GM23338 (cell line): ENCODE data around the gene GCH1. TPM values are rescaled to one million over a fixed set of nuclear protein-coding genes. Genes with fewer than 3 reads are reported as not detected.

Experiments used
- ATAC-seq: fragments of 200-7000 bp; cut with Tn5 transposase; 3 replicates; pipeline ENCODE4 v1.9.1; 2020
- DNase-seq: peaks from one replicate; pipeline ENCODE4 v3.0.0-alpha.2; 2015; ENCODE audit warnings: low spot score
- H2AFZ ChIP-seq: fragments of 200-600 bp; sonication (generic); 2 replicates; pipeline ENCODE4 v1.8.0; 2016; ENCODE audit warnings: antibody characterized with exemption, mild to moderate bottlenecking, moderate library complexity
- H3F3A ChIP-seq: fragments of 200-600 bp; sonication (generic); replicated peaks from 2 replicates; pipeline ENCODE4 v1.8.0; 2017; ENCODE audit warnings: antibody characterized with exemption, mixed run types, low read depth
- H3K27ac ChIP-seq: fragments of 200-600 bp; sonication (generic); 2 replicates; pipeline ENCODE4 v1.6.1; 2016; ENCODE audit warnings: low read depth
- H3K27me3 ChIP-seq: fragments of 200-600 bp; sonication (generic); 2 replicates; pipeline ENCODE4 v1.8.0; 2016; ENCODE audit warnings: mild to moderate bottlenecking, mixed run types, moderate library complexity; ENCODE audit not compliant: insufficient read depth
- H3K36me3 ChIP-seq: fragments of 200-600 bp; sonication (generic); 2 replicates; pipeline ENCODE4 v1.8.0; 2016; ENCODE audit warnings: mild to moderate bottlenecking; ENCODE audit not compliant: insufficient read depth
- H3K4me1 ChIP-seq: fragments of 200-600 bp; sonication (generic); 2 replicates; pipeline ENCODE4 v1.8.0; 2016; ENCODE audit warnings: mild to moderate bottlenecking, moderate library complexity; ENCODE audit not compliant: insufficient read depth
- H3K4me2 ChIP-seq: fragments of 200-600 bp; sonication (generic); 2 replicates; pipeline ENCODE4 v1.7.1; 2017; ENCODE audit warnings: mixed run types
- H3K4me3 ChIP-seq: fragments of 200-600 bp; sonication (generic); 2 replicates; pipeline ENCODE4 v1.6.1; 2016; ENCODE audit warnings: mixed run types
- H3K79me2 ChIP-seq: fragments of 200-600 bp; sonication (generic); replicated peaks from 2 replicates; pipeline ENCODE4 v1.8.0; 2017; ENCODE audit warnings: mild to moderate bottlenecking; ENCODE audit not compliant: insufficient read depth
- H3K9me2 ChIP-seq: fragments of 200-600 bp; sonication (generic); 2 replicates; pipeline ENCODE4 v1.8.0; 2017; ENCODE audit not compliant: insufficient read depth
- H4K20me1 ChIP-seq: fragments of 200-600 bp; sonication (generic); replicated peaks from 2 replicates; pipeline ENCODE4 v1.8.0; 2017; ENCODE audit warnings: mild to moderate bottlenecking; ENCODE audit not compliant: insufficient read depth
- H3K27ac Mint-ChIP-seq: 2 replicates; pipeline ENCODE4 v1.8.0; 2020; ENCODE audit warnings: inconsistent platforms, mild to moderate bottlenecking, moderate library complexity, mixed read lengths
- H3K27me3 Mint-ChIP-seq: 3 replicates; pipeline ENCODE4 v1.8.0; 2022; ENCODE audit warnings: low read depth, mild to moderate bottlenecking, moderate library complexity, mixed read lengths, inconsistent platforms; ENCODE audit not compliant: insufficient read depth, poor library complexity
- H3K36me3 Mint-ChIP-seq: 3 replicates; pipeline ENCODE4 v1.8.0; 2021; ENCODE audit warnings: low read depth, mild to moderate bottlenecking, inconsistent platforms, moderate library complexity, mixed read lengths
- H3K4me1 Mint-ChIP-seq: 3 replicates; pipeline ENCODE4 v1.8.0; 2020; ENCODE audit warnings: mild to moderate bottlenecking, inconsistent platforms, mixed read lengths
- H3K4me3 Mint-ChIP-seq: 3 replicates; pipeline ENCODE4 v1.8.0; 2021; ENCODE audit warnings: moderate library complexity, mild to moderate bottlenecking, inconsistent platforms, mixed read lengths
- H3K9me3 Mint-ChIP-seq: 3 replicates; pipeline ENCODE4 v1.8.0; 2020; ENCODE audit warnings: moderate library complexity, mild to moderate bottlenecking, inconsistent platforms, mixed read lengths
- CREB1 ChIP-seq: fragments of 250-450 bp; sonication (Bioruptor Pico); IDR thresholded peaks from 2 replicates; pipeline ENCODE4 v1.5.0; 2020; ENCODE audit warnings: low read depth, mild to moderate bottlenecking, moderate library complexity
- EZH2 ChIP-seq: fragments of 200-600 bp; sonication (generic); IDR thresholded peaks from one replicate; pipeline ENCODE4 v1.8.0; 2017; ENCODE audit warnings: antibody characterized with exemption, mild to moderate bottlenecking, low read depth; ENCODE audit not compliant: unreplicated experiment
- NANOG ChIP-seq: IDR thresholded peaks from 2 replicates; pipeline ENCODE4 v1.6.1; 2016; ENCODE audit warnings: antibody characterized with exemption, borderline replicate concordance
- STAT1 ChIP-seq: IDR thresholded peaks from one replicate; pipeline ENCODE4 v1.6.1; 2016; ENCODE audit warnings: antibody characterized with exemption; ENCODE audit not compliant: unreplicated experiment
- ZNF331 ChIP-seq: fragments of 250-450 bp; sonication (Bioruptor Pico); IDR thresholded peaks from 2 replicates; pipeline ENCODE4 v1.5.0; 2020; ENCODE audit warnings: low read depth, mild to moderate bottlenecking, moderate library complexity
- polyA plus RNA-seq: library from polyadenylated mRNA; unstranded; fragments of >200 nt; fragmentation: Nextera tagmentation; extraction: Ambion mirVana; gene quantifications from 2 replicates; pipeline ENCODE4 v1.2.1, GENCODE V29; 2016
- total RNA-seq: library from RNA; depleted of rRNA; stranded (reverse); fragments of >200 nt; shearing (Covaris generic); gene quantifications from 2 replicates; pipeline ENCODE4 v1.2.3, GENCODE V29; 2014
- TF ChIP-seq, protein P1 (sequence below): fragments of 250-450 bp; sonication (Bioruptor Pico); IDR thresholded peaks from 2 replicates; pipeline ENCODE4 v1.5.0; 2020; ENCODE audit warnings: mild to moderate bottlenecking, moderate library complexity

Gene GCH1
- total and polyA plus RNA-seq, 2 experiments from 2014 or later: 8.7 to 15.0 TPM

GRCh38 chr14:54902143-54902520 is 494 bp downstream of the GCH1 start:
- peaks cover 7% of the 10 kb centered on the region for H3K4me1 ChIP-seq
- TF ChIP-seq CREB1 (CRISPR knock-in tag): 0 out of 2 replicates have a peak, but pooled peaks have one; percentile 19
- TF ChIP-seq, protein P1, sequence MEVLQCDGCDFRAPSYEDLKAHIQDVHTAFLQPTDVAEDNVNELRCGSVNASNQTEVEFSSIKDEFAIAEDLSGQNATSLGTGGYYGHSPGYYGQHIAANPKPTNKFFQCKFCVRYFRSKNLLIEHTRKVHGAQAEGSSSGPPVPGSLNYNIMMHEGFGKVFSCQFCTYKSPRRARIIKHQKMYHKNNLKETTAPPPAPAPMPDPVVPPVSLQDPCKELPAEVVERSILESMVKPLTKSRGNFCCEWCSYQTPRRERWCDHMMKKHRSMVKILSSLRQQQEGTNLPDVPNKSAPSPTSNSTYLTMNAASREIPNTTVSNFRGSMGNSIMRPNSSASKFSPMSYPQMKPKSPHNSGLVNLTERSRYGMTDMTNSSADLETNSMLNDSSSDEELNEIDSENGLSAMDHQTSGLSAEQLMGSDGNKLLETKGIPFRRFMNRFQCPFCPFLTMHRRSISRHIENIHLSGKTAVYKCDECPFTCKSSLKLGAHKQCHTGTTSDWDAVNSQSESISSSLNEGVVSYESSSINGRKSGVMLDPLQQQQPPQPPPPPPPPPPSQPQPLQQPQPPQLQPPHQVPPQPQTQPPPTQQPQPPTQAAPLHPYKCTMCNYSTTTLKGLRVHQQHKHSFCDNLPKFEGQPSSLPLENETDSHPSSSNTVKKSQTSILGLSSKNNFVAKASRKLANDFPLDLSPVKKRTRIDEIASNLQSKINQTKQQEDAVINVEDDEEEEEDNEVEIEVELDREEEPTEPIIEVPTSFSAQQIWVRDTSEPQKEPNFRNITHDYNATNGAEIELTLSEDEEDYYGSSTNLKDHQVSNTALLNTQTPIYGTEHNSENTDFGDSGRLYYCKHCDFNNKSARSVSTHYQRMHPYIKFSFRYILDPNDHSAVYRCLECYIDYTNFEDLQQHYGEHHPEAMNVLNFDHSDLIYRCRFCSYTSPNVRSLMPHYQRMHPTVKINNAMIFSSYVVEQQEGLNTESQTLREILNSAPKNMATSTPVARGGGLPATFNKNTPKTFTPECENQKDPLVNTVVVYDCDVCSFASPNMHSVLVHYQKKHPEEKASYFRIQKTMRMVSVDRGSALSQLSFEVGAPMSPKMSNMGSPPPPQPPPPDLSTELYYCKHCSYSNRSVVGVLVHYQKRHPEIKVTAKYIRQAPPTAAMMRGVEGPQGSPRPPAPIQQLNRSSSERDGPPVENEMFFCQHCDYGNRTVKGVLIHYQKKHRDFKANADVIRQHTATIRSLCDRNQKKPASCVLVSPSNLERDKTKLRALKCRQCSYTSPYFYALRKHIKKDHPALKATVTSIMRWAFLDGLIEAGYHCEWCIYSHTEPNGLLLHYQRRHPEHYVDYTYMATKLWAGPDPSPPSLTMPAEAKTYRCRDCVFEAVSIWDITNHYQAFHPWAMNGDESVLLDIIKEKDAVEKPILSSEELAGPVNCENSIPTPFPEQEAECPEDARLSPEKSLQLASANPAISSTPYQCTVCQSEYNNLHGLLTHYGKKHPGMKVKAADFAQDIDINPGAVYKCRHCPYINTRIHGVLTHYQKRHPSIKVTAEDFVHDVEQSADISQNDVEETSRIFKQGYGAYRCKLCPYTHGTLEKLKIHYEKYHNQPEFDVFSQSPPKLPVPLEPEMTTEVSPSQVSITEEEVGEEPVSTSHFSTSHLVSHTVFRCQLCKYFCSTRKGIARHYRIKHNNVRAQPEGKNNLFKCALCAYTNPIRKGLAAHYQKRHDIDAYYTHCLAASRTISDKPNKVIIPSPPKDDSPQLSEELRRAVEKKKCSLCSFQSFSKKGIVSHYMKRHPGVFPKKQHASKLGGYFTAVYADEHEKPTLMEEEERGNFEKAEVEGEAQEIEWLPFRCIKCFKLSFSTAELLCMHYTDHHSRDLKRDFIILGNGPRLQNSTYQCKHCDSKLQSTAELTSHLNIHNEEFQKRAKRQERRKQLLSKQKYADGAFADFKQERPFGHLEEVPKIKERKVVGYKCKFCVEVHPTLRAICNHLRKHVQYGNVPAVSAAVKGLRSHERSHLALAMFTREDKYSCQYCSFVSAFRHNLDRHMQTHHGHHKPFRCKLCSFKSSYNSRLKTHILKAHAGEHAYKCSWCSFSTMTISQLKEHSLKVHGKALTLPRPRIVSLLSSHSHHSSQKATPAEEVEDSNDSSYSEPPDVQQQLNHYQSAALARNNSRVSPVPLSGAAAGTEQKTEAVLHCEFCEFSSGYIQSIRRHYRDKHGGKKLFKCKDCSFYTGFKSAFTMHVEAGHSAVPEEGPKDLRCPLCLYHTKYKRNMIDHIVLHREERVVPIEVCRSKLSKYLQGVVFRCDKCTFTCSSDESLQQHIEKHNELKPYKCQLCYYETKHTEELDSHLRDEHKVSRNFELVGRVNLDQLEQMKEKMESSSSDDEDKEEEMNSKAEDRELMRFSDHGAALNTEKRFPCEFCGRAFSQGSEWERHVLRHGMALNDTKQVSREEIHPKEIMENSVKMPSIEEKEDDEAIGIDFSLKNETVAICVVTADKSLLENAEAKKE (CRISPR knock-in tag): no peak
- TF ChIP-seq NANOG: 0 out of 2 replicates have a peak, but pooled peaks have one; percentile 15
- TF ChIP-seq STAT1: no peak
- H3K4me1 Mint-ChIP-seq: peaks cover 9% of the 10 kb centered on the region
- H3K27ac ChIP-seq: no peak overlapping the region
- peak overlapping the region; percentile 95 for H3K4me2 ChIP-seq
- peaks cover 10% of the 10 kb centered on the region; the same call in 1 of the 2 replicates for H3F3A ChIP-seq
- peak overlapping the region; percentile 91 for H3K4me3 ChIP-seq
- H3K9me3 Mint-ChIP-seq: no peaks in the 10 kb centered on the region
- ATAC-seq (peak; percentile 79), DNase-seq (peak; percentile 92)
- H3K36me3 ChIP-seq: no peaks in the 10 kb centered on the region
- peaks cover 9% of the 10 kb centered on the region; the same call in 1 of the 2 replicates for H4K20me1 ChIP-seq
- H3K27me3 ChIP-seq: peaks cover 31% of the 10 kb centered on the region
- H3K27ac Mint-ChIP-seq: no peak overlapping the region
- no peaks in the 10 kb centered on the region for H3K9me2 ChIP-seq
- no peaks in the 10 kb centered on the region; the same call in 1 of the 2 replicates for H3K79me2 ChIP-seq
- peak overlapping the region; percentile 82 for H3K4me3 Mint-ChIP-seq
- H2AFZ ChIP-seq: peak overlapping the region; percentile 96
- H3K36me3 Mint-ChIP-seq: no peaks in the 10 kb centered on the region
- H3K27me3 Mint-ChIP-seq: peaks cover 25% of the 10 kb centered on the region

DNA sequence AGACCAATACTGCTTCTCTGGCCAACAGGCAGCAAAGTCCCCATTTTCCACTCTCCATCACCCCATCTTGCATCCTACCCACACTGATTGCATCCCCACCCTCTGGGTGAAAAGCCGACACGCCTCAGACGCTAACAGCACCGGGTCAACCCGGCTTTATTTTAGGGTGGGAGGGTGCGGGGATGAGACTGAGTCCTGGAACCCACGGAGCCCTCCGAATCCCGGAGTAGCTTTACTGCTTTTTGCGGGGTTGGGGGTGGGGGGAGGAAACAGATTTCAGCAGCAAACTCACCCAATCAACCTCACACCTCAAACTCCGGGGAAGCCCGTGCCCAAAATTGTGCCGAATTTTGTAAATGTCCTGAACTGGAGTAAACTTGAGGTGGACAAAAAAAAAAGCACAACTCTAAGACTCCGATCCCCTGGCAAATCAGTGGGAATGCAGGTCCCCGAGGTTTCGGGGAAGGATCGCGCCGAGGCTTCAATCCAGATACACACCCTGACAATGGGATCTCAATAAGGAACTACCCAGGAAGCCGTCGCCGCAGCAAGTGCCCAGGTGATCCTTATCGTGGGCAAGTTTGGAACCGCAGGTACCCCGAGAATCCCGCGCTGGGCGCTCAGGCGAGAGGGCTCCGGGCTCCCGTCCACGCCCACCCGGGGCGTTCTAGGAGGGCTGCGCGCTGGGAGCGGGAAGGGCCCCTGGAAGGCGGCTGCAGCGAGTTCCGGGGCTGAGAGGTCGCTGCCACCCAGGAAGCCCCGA is 1.1 kb downstream of the GCH1 start:
- peak overlapping the region; percentile 96 for H2AFZ ChIP-seq
- peak overlapping the region; percentile 82 for H3K4me3 Mint-ChIP-seq
- H3K4me2 ChIP-seq: peak overlapping the region; percentile 95
- peaks cover 7% of the 10 kb centered on the region for H3K4me1 ChIP-seq
- ATAC-seq: peak; percentile 15
- H3F3A ChIP-seq: peaks cover 10% of the 10 kb centered on the region; the same call in 1 of the 2 replicates
- TF ChIP-seq EZH2: peak; percentile 48
- TF ChIP-seq ZNF331 (CRISPR knock-in tag): no peak
- H3K4me1 Mint-ChIP-seq: peaks cover 9% of the 10 kb centered on the region
- H3K9me2 ChIP-seq: no peaks in the 10 kb centered on the region
- peaks cover 25% of the 10 kb centered on the region for H3K27me3 Mint-ChIP-seq
- H3K36me3 ChIP-seq: no peaks in the 10 kb centered on the region
- H4K20me1 ChIP-seq: peaks cover 9% of the 10 kb centered on the region; the same call in 1 of the 2 replicates
- H3K4me3 ChIP-seq: peak overlapping the region; percentile 91
- H3K27ac ChIP-seq: no peak overlapping the region
- H3K27ac Mint-ChIP-seq: no peak overlapping the region
- peaks cover 31% of the 10 kb centered on the region for H3K27me3 ChIP-seq
- no peaks in the 10 kb centered on the region for H3K36me3 Mint-ChIP-seq
- no peaks in the 10 kb centered on the region; the same call in 1 of the 2 replicates for H3K79me2 ChIP-seq
- peak; percentile 50 for DNase-seq
- no peaks in the 10 kb centered on the region for H3K9me3 Mint-ChIP-seq
